PFSK-1 (cell line): ENCODE data around the gene GPATCH8.

Experiments
- TAF1 ChIP-seq: IDR thresholded peaks from 2 replicates; pipeline ENCODE4 v1.6.1; 2012; ENCODE audit warnings: low read length, control low read depth, borderline replicate concordance; ENCODE audit not compliant: insufficient read depth
- TF ChIP-seq, protein P1 (sequence below), 2 experiments: IDR thresholded peaks; 2 replicates each; pipeline versions ENCODE4 v1.6.1 to v1.8.0; 2011 to 2012; ENCODE audit warnings: low read depth in 2 of 2, low read length in 2 of 2, control low read depth in 1 of 2, inconsistent platforms in 1 of 2, mild to moderate bottlenecking in 1 of 2, moderate library complexity in 1 of 2; ENCODE audit not compliant: insufficient read depth in 1 of 2

DNA sequence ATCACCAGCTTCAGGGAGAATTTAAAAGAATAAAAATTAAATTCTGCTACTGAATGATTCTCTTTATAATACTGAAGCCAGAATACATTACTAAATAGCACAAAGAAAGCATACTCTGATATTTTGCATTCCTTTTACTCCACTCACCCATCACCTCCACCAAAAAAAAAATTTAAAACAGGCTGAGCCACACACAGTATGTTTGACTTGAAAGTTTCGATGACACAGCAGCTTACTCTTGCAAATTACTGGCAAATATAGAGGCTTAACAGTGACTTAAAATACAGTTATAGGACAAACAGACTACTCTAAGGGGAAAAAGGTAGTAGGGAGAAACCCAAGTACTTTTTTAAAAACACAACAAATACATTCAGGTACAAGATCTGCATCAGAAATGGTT, 39.2 kb downstream of the GPATCH8 start:
- TF ChIP-seq, protein P1, sequence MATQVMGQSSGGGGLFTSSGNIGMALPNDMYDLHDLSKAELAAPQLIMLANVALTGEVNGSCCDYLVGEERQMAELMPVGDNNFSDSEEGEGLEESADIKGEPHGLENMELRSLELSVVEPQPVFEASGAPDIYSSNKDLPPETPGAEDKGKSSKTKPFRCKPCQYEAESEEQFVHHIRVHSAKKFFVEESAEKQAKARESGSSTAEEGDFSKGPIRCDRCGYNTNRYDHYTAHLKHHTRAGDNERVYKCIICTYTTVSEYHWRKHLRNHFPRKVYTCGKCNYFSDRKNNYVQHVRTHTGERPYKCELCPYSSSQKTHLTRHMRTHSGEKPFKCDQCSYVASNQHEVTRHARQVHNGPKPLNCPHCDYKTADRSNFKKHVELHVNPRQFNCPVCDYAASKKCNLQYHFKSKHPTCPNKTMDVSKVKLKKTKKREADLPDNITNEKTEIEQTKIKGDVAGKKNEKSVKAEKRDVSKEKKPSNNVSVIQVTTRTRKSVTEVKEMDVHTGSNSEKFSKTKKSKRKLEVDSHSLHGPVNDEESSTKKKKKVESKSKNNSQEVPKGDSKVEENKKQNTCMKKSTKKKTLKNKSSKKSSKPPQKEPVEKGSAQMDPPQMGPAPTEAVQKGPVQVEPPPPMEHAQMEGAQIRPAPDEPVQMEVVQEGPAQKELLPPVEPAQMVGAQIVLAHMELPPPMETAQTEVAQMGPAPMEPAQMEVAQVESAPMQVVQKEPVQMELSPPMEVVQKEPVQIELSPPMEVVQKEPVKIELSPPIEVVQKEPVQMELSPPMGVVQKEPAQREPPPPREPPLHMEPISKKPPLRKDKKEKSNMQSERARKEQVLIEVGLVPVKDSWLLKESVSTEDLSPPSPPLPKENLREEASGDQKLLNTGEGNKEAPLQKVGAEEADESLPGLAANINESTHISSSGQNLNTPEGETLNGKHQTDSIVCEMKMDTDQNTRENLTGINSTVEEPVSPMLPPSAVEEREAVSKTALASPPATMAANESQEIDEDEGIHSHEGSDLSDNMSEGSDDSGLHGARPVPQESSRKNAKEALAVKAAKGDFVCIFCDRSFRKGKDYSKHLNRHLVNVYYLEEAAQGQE (IDR thresholded peaks at IDR 0.05; ENCODE audit: insufficient read depth in 1 of 2, low read depth in 2 of 2, low read length in 2 of 2), result no peak
- TF ChIP-seq TAF1, result no peak
